Measurements from ENCODE around the gene CACNA2D3. TPM values are rescaled to one million over a fixed set of nuclear protein-coding genes. Genes with fewer than 3 reads are reported as not detected.

Gene CACNA2D3
- total RNA-seq, 1 donor from 2014 or later: 6.3 TPM

Other genes starting within 250 kb of the CACNA2D3 start
- 11.1 TPM for gene ACTR8, start 240.4 kb upstream of the CACNA2D3 start, total RNA-seq (ENCODE audit: insufficient read depth, low replicate concordance)
- 43.3 TPM for gene SELENOK, start 230.7 kb upstream of the CACNA2D3 start, total RNA-seq (ENCODE audit: insufficient read depth, low replicate concordance)